ENCODE results near the gene GPN2. TPM values are rescaled to one million over a fixed set of nuclear protein-coding genes. Genes with fewer than 3 reads are reported as not detected.

Gene GPN2
- total RNA-seq, 2 donors from 2014 or later: 4.7 to 7.2 TPM

DNA sequence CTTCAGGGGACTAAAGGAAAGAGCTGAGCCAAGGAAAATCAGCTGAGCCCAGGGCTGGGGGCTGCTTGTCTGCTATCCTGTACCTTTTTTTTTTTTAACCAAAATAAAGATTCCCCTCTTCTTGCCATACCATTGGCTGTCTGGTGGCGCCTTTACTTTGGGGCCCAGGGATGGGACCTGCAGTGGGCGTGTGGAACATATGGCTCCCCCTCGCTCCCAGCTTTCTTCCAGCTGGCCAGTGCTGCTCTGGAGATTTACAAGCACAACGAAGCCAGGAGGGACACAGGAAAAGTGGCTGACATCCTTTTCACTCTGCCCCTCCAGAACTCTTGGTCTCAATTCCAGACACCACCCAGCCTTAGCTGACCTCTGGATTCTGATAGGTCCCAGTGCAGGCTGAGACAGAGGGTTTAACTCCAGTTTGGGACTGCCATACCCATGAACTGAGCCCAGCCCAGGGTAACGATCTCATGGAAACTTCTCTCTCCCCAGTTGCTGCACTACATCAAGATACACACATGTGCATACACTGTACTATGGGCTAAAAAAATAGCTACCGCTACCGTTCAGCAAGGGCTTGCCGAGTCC lies 32.5 kb downstream of the GPN2 start:
- Histone ChIP-seq H3K27ac (no peak overlapping the region), H3K27me3 (no peaks in the 10 kb centered on the region), H3K36me3 (peaks cover 29% of the 10 kb centered on the region), H3K9me3 (no peaks in the 10 kb centered on the region), H3K4me1 (no peaks in the 10 kb centered on the region), H3K4me3 (no peak overlapping the region)
- TF ChIP-seq, protein P1, sequence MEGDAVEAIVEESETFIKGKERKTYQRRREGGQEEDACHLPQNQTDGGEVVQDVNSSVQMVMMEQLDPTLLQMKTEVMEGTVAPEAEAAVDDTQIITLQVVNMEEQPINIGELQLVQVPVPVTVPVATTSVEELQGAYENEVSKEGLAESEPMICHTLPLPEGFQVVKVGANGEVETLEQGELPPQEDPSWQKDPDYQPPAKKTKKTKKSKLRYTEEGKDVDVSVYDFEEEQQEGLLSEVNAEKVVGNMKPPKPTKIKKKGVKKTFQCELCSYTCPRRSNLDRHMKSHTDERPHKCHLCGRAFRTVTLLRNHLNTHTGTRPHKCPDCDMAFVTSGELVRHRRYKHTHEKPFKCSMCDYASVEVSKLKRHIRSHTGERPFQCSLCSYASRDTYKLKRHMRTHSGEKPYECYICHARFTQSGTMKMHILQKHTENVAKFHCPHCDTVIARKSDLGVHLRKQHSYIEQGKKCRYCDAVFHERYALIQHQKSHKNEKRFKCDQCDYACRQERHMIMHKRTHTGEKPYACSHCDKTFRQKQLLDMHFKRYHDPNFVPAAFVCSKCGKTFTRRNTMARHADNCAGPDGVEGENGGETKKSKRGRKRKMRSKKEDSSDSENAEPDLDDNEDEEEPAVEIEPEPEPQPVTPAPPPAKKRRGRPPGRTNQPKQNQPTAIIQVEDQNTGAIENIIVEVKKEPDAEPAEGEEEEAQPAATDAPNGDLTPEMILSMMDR (IDR thresholded peaks at IDR 0.05): no peak
- no peak for DNase-seq (ENCODE audit: low spot score)

DNA sequence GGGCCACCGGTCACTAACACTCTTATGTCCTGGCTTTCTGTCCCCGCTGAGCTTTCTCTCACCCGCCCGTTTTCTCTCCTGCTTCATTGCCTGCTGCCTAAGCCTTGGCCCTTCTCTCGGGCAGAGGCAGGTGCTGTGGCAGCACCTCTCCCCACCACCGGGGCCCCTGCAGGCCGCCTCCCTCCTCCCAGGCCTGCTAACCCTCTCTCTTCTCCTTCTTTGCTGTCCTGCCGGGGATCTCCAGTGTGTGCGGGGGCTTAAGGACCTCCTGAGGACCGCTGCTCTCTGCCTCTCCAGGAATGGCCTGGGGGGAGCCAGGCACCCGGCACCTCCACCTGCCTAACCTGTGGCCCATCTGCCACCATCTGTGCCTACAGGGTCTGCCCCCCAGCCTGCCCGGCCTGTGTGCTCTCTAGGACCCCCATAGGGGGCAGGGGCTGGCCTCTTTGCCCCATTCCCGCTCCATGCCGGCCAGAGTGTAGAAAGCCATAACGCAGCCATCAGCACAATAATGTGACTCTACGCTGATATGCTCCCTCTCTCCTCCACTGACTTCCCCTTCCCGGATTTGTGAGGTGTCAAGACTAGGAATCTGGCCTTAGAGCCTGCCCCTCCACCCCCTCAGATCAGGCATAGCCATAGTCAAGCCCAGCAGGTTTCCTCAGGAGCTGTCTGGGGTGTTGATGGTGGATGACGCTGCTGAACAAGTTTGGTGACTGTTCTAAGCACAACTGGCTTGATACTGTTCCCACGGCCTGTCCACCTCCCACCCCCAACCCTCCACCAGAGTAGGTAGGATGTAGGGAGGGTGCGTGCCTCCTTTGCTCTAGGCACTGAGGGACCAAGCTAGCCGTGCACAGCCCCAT lies 33.2 kb downstream of the GPN2 start:
- H3K36me3 ChIP-seq: peaks cover 37% of the 10 kb centered on the region
- H3K27ac ChIP-seq: no peak overlapping the region
- H3K4me1 ChIP-seq: no peaks in the 10 kb centered on the region
- DNase-seq (ENCODE audit: low spot score): no peak
- no peaks in the 10 kb centered on the region for H3K9me3 ChIP-seq
- no peak overlapping the region for H3K4me3 ChIP-seq
- no peaks in the 10 kb centered on the region for H3K27me3 ChIP-seq
- TF ChIP-seq, protein P1 (IDR thresholded peaks at IDR 0.05): no peak

DNA sequence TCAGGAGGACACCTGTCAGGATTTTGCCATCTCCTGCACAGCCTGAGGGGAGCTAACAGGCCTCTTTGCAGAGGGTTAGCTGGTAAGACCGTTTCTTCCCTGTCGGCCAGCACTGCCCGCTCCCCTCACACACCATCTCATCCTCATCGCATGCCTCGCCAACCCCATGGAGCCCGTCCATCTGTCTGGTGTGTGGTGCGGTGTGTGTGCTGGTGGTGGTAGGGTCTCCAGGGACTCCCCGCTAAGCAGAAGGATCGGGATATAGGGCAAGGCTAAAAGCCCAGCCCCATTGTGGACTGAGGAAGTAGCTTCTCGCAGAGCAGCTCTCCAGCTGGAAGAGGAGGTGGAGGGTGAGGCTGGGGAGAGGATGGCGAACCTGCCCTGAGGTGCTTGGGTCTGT lies 33.9 kb downstream of the GPN2 start:
- Histone ChIP-seq H3K27me3 (no peaks in the 10 kb centered on the region), H3K27ac (no peak overlapping the region), H3K9me3 (no peaks in the 10 kb centered on the region), H3K4me3 (no peak overlapping the region), H3K36me3 (peaks cover 43% of the 10 kb centered on the region), H3K4me1 (no peaks in the 10 kb centered on the region)
- DNase-seq (ENCODE audit: low spot score): no peak
- TF ChIP-seq, protein P1 (IDR thresholded peaks at IDR 0.05): no peak

DNA sequence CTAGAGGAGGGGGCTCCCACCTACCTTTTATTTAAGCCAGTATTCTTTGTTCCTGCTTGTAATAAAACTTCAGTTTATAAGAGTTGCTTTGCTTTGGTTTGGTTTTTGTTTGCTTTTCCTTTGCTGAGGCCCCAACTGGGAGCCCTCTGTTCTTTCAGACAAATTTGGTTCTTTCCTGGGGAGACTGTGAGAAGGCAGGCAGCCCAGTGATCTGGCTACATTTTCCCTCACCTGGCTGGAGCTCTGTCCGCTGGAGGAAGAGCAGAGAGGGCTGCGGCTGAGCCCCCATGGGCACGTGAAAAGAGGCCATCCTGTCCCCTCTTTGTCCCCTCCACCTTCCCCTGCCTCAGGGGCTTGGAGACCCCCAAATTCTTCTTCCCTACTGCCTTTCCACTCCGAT lies 34.4 kb downstream of the GPN2 start:
- TF ChIP-seq, protein P1 (IDR thresholded peaks at IDR 0.05): no peak
- Histone ChIP-seq H3K4me1 (no peaks in the 10 kb centered on the region), H3K27ac (no peak overlapping the region), H3K36me3 (peaks cover 49% of the 10 kb centered on the region), H3K4me3 (no peak overlapping the region), H3K27me3 (no peaks in the 10 kb centered on the region), H3K9me3 (no peaks in the 10 kb centered on the region)
- no peak for DNase-seq (ENCODE audit: low spot score)

DNA sequence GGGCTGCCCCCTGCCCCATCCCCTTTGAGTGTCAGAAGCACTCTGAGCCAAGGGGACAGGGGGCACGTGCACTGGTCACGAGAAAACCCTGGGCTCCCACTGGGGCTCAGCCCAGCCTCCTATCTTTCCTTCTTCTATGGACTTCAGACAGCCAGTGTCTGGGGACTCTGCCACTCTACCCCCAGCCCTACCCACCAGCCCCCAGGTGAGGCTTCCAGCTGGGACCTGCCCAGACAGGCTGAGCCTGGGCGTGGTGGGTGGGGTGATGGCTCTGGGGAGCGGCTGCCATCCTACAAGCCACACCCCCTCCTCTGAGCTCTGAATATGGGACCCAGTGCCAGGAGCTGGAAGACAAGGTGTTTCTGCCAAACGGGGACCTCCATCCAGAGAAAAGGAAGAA lies 35.2 kb downstream of the GPN2 start:
- Histone ChIP-seq H3K27me3 (no peaks in the 10 kb centered on the region), H3K27ac (no peak overlapping the region), H3K4me1 (no peaks in the 10 kb centered on the region), H3K36me3 (peaks cover 56% of the 10 kb centered on the region), H3K4me3 (no peak overlapping the region), H3K9me3 (no peaks in the 10 kb centered on the region)
- DNase-seq (ENCODE audit: low spot score): no peak
- TF ChIP-seq, protein P1 (IDR thresholded peaks at IDR 0.05): no peak

Measured in right atrium auricular region (tissue), 2 donors.